Measurements from ENCODE around the gene SLC12A2.

The SLC12A2 gene

GRCh38 chr5:128237000-128237399 is 153.4 kb downstream of the SLC12A2 start:
- no peaks in the 10 kb centered on the region for H3K4me1 Mint-ChIP-seq
- H3K36me3 Mint-ChIP-seq, result no peaks in the 10 kb centered on the region
- H3K9me3 Mint-ChIP-seq, result no peaks in the 10 kb centered on the region
- H3K4me3 Mint-ChIP-seq, result no peak overlapping the region
- no peak for DNase-seq (ENCODE audit: low spot score in 2 of 2)
- H3K27ac Mint-ChIP-seq, result no peak overlapping the region
- ATAC-seq (ENCODE audit: low read depth), result no peak
- peaks cover 18% of the 10 kb centered on the region for H3K27me3 Mint-ChIP-seq

- H3K36me3 Mint-ChIP-seq, result no peaks in the 10 kb centered on the region
- no peak overlapping the region for H3K4me3 Mint-ChIP-seq
- H3K9me3 Mint-ChIP-seq, result no peaks in the 10 kb centered on the region
- no peak for DNase-seq (ENCODE audit: low spot score in 2 of 2)
- no peak overlapping the region for H3K27ac Mint-ChIP-seq
- H3K27me3 Mint-ChIP-seq, result peaks cover 18% of the 10 kb centered on the region
- ATAC-seq (ENCODE audit: low read depth), result no peak
- H3K4me1 Mint-ChIP-seq, result no peaks in the 10 kb centered on the region
Observed at GRCh38 chr5:128237546-128237945, 154.0 kb downstream of the SLC12A2 start.
